Naive thymus-derived CD8-positive, alpha-beta T cell (primary cell): ENCODE measurements around the gene PIK3C2B. TPM values are rescaled to one million over a fixed set of nuclear protein-coding genes. Genes with fewer than 3 reads are reported as not detected.

ENCODE experiments used
- ATAC-seq, 2 donors: fragments of 150-1000 bp; cut with Tn5 transposase in 1 of 2; sonication (Bioruptor Pico), chemical (Tn5 transposase) in 1 of 2; 1 replicate in 1 of 2; 2 replicates in 1 of 2; pipeline ENCODE4 v1.10.0; 2021; ENCODE audit warnings: mild to moderate bottlenecking in 2 of 2, moderate library complexity in 2 of 2
- POLR2A ChIA-PET: fragments of 350-600 bp; sonication (Branson Sonifier 250); formaldehyde crosslinking; loops from one replicate; lab custom pipeline; 2021; ENCODE audit warnings: antibody characterized with exemption; lab: Charles Lee
- DNase-seq, 10 donors: peaks; one replicate each; pipeline versions ENCODE4 v3.0.0 to v3.0.0-alpha.2; 2020 to 2022
- H3K27ac Mint-ChIP-seq, 10 donors: one replicate each; pipeline ENCODE4 v1.8.0; 2020 to 2022; ENCODE audit warnings: mild to moderate bottlenecking in 10 of 10, mixed read lengths in 10 of 10, moderate library complexity in 4 of 10, inconsistent platforms in 1 of 10
- H3K27me3 Mint-ChIP-seq, 5 donors: one replicate each; pipeline ENCODE4 v1.8.0; 2021 to 2022; ENCODE audit warnings: mixed read lengths in 5 of 5
- H3K36me3 Mint-ChIP-seq, 3 donors: one replicate each; pipeline ENCODE4 v1.8.0; 2020 to 2022; ENCODE audit warnings: mixed read lengths in 3 of 3, mild to moderate bottlenecking in 2 of 3, inconsistent platforms in 1 of 3
- H3K4me1 Mint-ChIP-seq, 4 donors: one replicate each; pipeline ENCODE4 v1.8.0; 2021 to 2022; ENCODE audit warnings: mixed read lengths in 4 of 4
- H3K4me3 Mint-ChIP-seq, 10 donors: one replicate each; pipeline ENCODE4 v1.8.0; 2020 to 2022; ENCODE audit warnings: mild to moderate bottlenecking in 10 of 10, mixed read lengths in 10 of 10, moderate library complexity in 6 of 10, inconsistent platforms in 1 of 10
- H3K9me3 Mint-ChIP-seq, 9 donors: one replicate each; pipeline ENCODE4 v1.8.0; 2020 to 2022; ENCODE audit warnings: mixed read lengths in 9 of 9, mild to moderate bottlenecking in 3 of 9, inconsistent platforms in 1 of 9, moderate library complexity in 1 of 9
- polyA plus RNA-seq, 3 donors: library from polyadenylated mRNA; unstranded; fragments of 300-500 nt; fragmentation: Illumina TruSeq; gene quantifications; one replicate each; pipeline ENCODE4 v1.2.3, GENCODE V29; 2021
- total RNA-seq, 8 experiments: library from RNA in 2 of 8; stranded (reverse) in 2 of 8; gene quantifications; one replicate each; pipeline ENCODE4 v1.2.3 and lab custom pipeline; 2021 to 2026

PIK3C2B gene
- total and polyA plus RNA-seq, 5 experiments from 2014 or later: 1.3 to 40.1 (median 2.6) TPM

DNA sequence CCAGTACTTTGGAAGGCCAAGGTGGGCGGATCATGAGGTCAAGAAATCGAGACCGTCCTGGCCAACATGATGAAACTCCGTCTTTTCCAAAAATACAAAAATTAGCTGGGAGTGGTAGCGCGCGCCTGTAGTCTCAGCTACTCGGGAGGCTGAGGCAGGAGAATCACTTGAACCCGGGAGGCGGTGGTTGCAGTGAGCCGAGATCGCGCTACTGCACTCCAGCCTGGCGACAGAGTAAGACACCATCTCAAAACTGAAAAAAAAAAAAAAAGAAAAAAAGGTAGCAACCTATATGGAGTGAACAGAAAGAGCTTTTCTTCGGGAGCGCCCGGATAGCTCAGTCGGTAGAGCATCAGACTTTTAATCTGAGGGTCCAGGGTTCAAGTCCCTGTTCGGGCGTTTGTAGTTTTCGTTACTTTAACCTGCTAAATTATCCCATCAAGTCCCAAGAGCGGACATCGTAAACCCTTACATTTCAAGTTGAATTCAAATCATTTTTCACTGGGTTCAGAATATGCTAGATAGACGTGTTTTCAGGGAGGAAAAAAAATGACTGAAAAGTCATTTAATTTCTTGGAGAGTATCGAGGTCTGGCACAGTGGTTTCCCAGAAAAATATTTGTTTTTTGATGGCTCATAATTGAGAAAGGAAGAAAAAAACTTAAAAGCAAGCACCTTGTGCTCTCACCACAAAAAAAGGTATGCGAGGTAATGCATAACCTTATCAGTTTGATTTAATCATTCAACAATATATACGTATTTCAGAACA is 11.8 kb upstream of the PIK3C2B start:
- ATAC-seq (peak; percentile 67), DNase-seq (peak; percentile 37 to 90 (median 74))
- H3K9me3 Mint-ChIP-seq: peaks cover 0 to 10% (median 0%) of the 10 kb centered on the region in 9 donors
- peaks cover 22 to 47% (median 38%) of the 10 kb centered on the region in 4 donors for H3K4me1 Mint-ChIP-seq
- H3K36me3 Mint-ChIP-seq: peaks cover 0 to 5% (median 4%) of the 10 kb centered on the region in 3 donors
- peak overlapping the region; percentile 88 to 100 (median 99) for H3K27ac Mint-ChIP-seq
- POLR2A ChIA-PET: interaction anchor here (0.7 to 5.1 kb wide), 21 partner anchors 11 to 879 kb away, joined by 3 to 171 read pairs (median 4); partner anchors contain the start of genes MDM4 and PIK3C2B
- H3K27me3 Mint-ChIP-seq: peaks cover 0 to 7% (median 0%) of the 10 kb centered on the region in 5 donors
- peak overlapping the region; percentile 78 to 98 (median 93) for H3K4me3 Mint-ChIP-seq

DNA sequence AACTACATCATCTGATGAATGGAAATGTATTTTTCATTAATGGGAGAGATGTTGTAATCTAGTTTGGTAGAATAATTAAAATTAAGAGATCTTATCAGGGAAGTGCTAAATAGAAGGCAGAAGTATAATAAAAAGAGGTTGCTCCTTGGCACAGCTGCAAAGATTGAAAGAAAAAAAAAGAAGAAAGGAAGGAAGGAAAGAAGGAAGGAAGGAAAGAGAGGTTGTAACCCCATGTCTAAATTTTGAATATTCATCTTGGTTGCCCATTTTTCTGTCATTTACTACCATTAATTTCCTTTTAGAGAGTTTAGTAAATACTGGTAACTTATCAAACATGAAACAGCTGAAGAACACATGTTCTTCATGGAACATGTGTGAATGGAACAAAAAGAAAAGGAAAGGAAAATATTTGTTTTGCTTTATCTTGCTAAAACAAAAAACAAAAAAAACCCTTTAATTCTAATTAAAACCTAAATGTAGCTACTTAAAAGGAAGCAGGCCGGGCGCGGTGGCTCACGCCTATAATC is 11.1 kb upstream of the PIK3C2B start:
- H3K4me1 Mint-ChIP-seq: peaks cover 20 to 42% (median 33%) of the 10 kb centered on the region in 4 donors
- H3K27me3 Mint-ChIP-seq: peaks cover 0 to 7% (median 0%) of the 10 kb centered on the region in 5 donors
- DNase-seq (no peak), ATAC-seq (no peak)
- H3K36me3 Mint-ChIP-seq: peaks cover 0 to 5% (median 4%) of the 10 kb centered on the region in 3 donors
- H3K27ac Mint-ChIP-seq: peak overlapping the region; percentile 88 to 100 (median 99)
- H3K4me3 Mint-ChIP-seq: peak overlapping the region; percentile 78 to 98 (median 93)
- H3K9me3 Mint-ChIP-seq: peaks cover 0 to 10% (median 0%) of the 10 kb centered on the region in 9 donors
- POLR2A ChIA-PET: interaction anchor here (0.7 to 5.1 kb wide), 11 partner anchors 11 to 301 kb away, joined by 3 to 171 read pairs (median 9); partner anchors contain the start of genes MDM4 and PIK3C2B

GRCh38 chr1:204503913-204504519 is 9.4 kb upstream of the PIK3C2B start:
- POLR2A ChIA-PET: interaction anchor here (1.7 to 5.1 kb wide), 5 partner anchors 9 to 58 kb away, joined by 11 to 171 read pairs (median 23); partner anchors contain the start of genes MDM4 and PIK3C2B
- H3K27ac Mint-ChIP-seq: peak overlapping the region in 3 of 10 donors; percentile 1 to 40 (median 31)
- no peak overlapping the region for H3K4me3 Mint-ChIP-seq
- H3K4me1 Mint-ChIP-seq: peaks cover 20 to 47% (median 36%) of the 10 kb centered on the region in 4 donors
- DNase-seq (no peak), ATAC-seq (no peak)
- peaks cover 0 to 5% (median 4%) of the 10 kb centered on the region in 3 donors for H3K36me3 Mint-ChIP-seq
- H3K27me3 Mint-ChIP-seq: peaks cover 0 to 7% (median 0%) of the 10 kb centered on the region in 5 donors
- peaks cover 0 to 10% (median 0%) of the 10 kb centered on the region in 9 donors for H3K9me3 Mint-ChIP-seq

GRCh38 chr1:204503122-204503912 is 8.7 kb upstream of the PIK3C2B start:
- peaks cover 20 to 47% (median 40%) of the 10 kb centered on the region in 4 donors for H3K4me1 Mint-ChIP-seq
- POLR2A ChIA-PET: interaction anchor here (0.9 to 2.9 kb wide), 7 partner anchors 9 to 73 kb away, joined by 3 to 23 read pairs (median 7); partner anchors contain the start of genes MDM4 and PIK3C2B
- peaks cover 0 to 5% (median 4%) of the 10 kb centered on the region in 3 donors for H3K36me3 Mint-ChIP-seq
- peak overlapping the region in 5 of 10 donors; percentile 7 to 57 (median 36) for H3K4me3 Mint-ChIP-seq
- peaks cover 0 to 10% (median 0%) of the 10 kb centered on the region in 9 donors for H3K9me3 Mint-ChIP-seq
- DNase-seq (peak in 6 of 10 donors; percentile 26 to 80 (median 67)), ATAC-seq (peak; percentile 3 to 6)
- H3K27ac Mint-ChIP-seq: peak overlapping the region in 8 of 10 donors; percentile 1 to 91 (median 56)
- peaks cover 0 to 7% (median 0%) of the 10 kb centered on the region in 5 donors for H3K27me3 Mint-ChIP-seq

DNA sequence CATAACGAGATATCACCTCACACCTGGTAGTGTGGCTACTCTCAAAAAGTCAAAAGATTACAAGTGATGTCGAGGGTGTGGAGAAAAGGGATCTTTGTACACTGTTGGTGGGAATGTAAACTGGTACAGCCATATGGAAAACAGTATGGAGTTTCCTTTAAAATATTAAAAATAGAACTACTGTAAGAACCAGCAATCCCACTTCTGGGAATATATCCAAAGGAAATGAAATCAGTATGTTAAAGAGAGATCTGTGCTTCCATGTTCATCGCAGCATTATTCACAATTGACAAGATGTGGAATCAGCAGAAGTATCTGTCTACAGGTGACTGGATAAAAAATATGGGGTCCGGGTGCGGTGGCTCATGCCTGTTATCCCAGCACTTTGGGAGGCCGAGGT is 7.6 kb upstream of the PIK3C2B start:
- Mint-ChIP-seq H3K36me3 (peaks cover 0 to 5% (median 4%) of the 10 kb centered on the region in 3 donors), H3K27ac (no peak overlapping the region), H3K4me3 (no peak overlapping the region), H3K4me1 (peaks cover 19 to 45% (median 36%) of the 10 kb centered on the region in 4 donors), H3K9me3 (peaks cover 0 to 10% (median 0%) of the 10 kb centered on the region in 9 donors), H3K27me3 (peaks cover 0 to 7% (median 0%) of the 10 kb centered on the region in 5 donors)
- ATAC-seq (no peak), DNase-seq (no peak)
- POLR2A ChIA-PET: interaction anchor here (1.2 to 2.9 kb wide), 5 partner anchors 8 to 70 kb away, joined by 3 to 23 read pairs (median 11); partner anchors contain the start of genes MDM4 and PIK3C2B

GRCh38 chr1:204499511-204500468 is 5.2 kb upstream of the PIK3C2B start:
- no peak overlapping the region for H3K4me3 Mint-ChIP-seq
- ATAC-seq (no peak), DNase-seq (no peak)
- H3K4me1 Mint-ChIP-seq: peaks cover 17 to 45% (median 35%) of the 10 kb centered on the region in 4 donors
- POLR2A ChIA-PET: interaction anchor here (1.1 to 1.9 kb wide), 3 partner anchors 8 to 68 kb away, joined by 3 to 10 read pairs (median 4); no protein-coding TSS in a partner anchor
- H3K27ac Mint-ChIP-seq: peak overlapping the region in 3 of 10 donors; percentile 25 to 81 (median 66)
- H3K9me3 Mint-ChIP-seq: no peaks in the 10 kb centered on the region
- H3K27me3 Mint-ChIP-seq: no peaks in the 10 kb centered on the region
- H3K36me3 Mint-ChIP-seq: no peaks in the 10 kb centered on the region

- Mint-ChIP-seq H3K4me1 (peaks cover 17 to 45% (median 36%) of the 10 kb centered on the region in 4 donors), H3K27ac (peak overlapping the region in 4 of 10 donors; percentile 23 to 44 (median 30)), H3K36me3 (no peaks in the 10 kb centered on the region), H3K4me3 (no peak overlapping the region), H3K27me3 (no peaks in the 10 kb centered on the region), H3K9me3 (no peaks in the 10 kb centered on the region)
- DNase-seq (no peak), ATAC-seq (no peak)
- POLR2A ChIA-PET: no interaction called here
Observed at GRCh38 chr1:204498981-204499380, 4.4 kb upstream of the PIK3C2B start.

DNA sequence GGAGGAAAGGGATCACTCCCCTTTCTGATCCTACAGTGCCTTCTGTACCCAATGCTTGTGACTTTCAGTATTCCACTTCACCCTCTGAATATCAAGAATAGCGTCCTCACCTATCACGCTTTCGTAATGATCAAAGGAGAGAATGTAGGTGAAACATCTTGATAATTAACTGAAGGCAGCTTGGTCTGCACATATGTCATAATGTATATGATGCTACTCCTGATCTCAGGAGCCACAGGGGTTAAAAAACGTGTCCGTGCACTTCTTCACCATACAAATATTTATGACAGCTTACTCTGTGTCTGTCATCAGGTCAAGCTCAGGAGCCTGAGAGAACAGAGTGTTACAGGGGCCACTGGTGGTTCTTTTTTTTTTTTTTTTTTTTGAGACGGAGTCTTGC is 1.2 kb upstream of the PIK3C2B start:
- Mint-ChIP-seq H3K27me3 (no peaks in the 10 kb centered on the region), H3K36me3 (no peaks in the 10 kb centered on the region), H3K27ac (peak overlapping the region; percentile 38 to 98 (median 94)), H3K4me3 (peak overlapping the region; percentile 71 to 97 (median 94)), H3K4me1 (peaks cover 28 to 66% (median 56%) of the 10 kb centered on the region in 4 donors), H3K9me3 (no peaks in the 10 kb centered on the region)
- DNase-seq (no peak), ATAC-seq (no peak)
- POLR2A ChIA-PET: interaction anchor here (0.9 to 5.9 kb wide), 9 partner anchors 11 to 346 kb away, joined by 3 to 85 read pairs (median 4); partner anchors contain the start of gene MDM4

DNA sequence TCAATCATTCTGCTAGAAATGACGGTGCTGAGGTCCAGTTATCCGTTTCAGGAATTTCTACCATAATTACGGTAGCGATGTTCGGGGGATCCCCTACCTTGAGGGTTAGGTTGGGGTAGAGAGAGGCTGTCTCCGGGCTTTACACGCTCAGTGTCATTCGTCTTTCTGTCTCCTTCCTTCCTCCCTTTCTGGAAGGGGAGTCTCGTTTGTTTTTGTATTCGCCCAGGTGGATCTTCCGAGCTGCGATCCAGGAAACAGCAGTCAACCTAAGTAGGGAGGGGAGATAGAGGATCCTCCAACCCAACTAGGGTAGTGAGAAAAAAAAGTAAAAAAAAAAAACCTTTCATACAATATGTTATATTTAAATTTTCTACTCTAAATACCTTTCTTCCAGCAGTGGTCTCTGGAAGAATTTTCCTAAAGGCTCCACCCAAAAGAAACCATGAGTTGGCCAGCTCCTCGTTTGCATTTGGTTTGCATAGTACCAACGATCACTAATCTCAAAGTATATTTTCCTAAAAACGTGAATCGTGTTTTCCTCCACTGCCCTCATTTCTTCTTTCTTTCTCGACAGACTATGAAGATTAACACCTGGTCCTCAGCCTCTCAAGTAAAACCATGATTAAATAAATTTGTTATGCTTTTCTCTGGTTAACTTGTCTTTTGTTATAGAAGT is 611 bp upstream of the PIK3C2B start:
- peak; percentile 49 to 59 for ATAC-seq
- POLR2A ChIA-PET: interaction anchor here (1.0 to 5.9 kb wide), 19 partner anchors 8 to 85 kb away, joined by 3 to 85 read pairs (median 10); partner anchors contain the start of gene MDM4
- H3K36me3 Mint-ChIP-seq: peaks cover 0 to 3% (median 0%) of the 10 kb centered on the region in 3 donors

DNA sequence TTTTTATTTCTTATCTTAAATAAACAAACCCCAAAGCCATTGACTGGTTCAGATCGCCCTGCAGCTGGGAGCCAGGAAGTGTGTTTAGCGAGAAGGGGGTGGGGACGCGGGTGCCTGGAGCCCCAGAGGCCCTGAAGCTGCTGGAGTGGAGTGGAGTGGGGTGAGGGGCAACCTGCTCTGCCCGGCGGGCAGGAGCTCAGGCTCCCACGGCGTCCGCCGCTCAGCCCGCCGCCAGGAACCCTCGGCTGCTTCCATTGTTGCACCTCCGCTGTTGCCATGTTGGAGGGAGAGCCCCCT is 673 bp downstream of the PIK3C2B start:
- POLR2A ChIA-PET: interaction anchor here (0.6 to 5.9 kb wide), 23 partner anchors 9 to 669 kb away, joined by 3 to 85 read pairs (median 7); partner anchors contain the start of gene MDM4

More for the DNA sequence above, 611 bp upstream of the PIK3C2B start:
- DNase-seq: peak in 2 of 10 donors; percentile 32 to 54
- H3K27me3 Mint-ChIP-seq: no peaks in the 10 kb centered on the region
- peak overlapping the region; percentile 91 to 98 (median 95) for H3K27ac Mint-ChIP-seq
- H3K4me3 Mint-ChIP-seq: peak overlapping the region; percentile 91 to 97 (median 94)
- H3K4me1 Mint-ChIP-seq: peaks cover 31 to 71% (median 60%) of the 10 kb centered on the region in 4 donors
- H3K9me3 Mint-ChIP-seq: no peaks in the 10 kb centered on the region

More for the DNA sequence above, 673 bp downstream of the PIK3C2B start:
- DNase-seq (peak in 6 of 10 donors; percentile 28 to 68 (median 51)), ATAC-seq (peak; percentile 51 to 56)
- H3K4me3 Mint-ChIP-seq: peak overlapping the region; percentile 91 to 97 (median 94)
- no peaks in the 10 kb centered on the region for H3K9me3 Mint-ChIP-seq
- peaks cover 35 to 72% (median 65%) of the 10 kb centered on the region in 4 donors for H3K4me1 Mint-ChIP-seq
- H3K27me3 Mint-ChIP-seq: no peaks in the 10 kb centered on the region
- H3K27ac Mint-ChIP-seq: peak overlapping the region; percentile 92 to 98 (median 95)
- H3K36me3 Mint-ChIP-seq: peaks cover 0 to 13% (median 0%) of the 10 kb centered on the region in 3 donors
